Measurements from ENCODE around the gene PALLD. TPM values are rescaled to one million over a fixed set of nuclear protein-coding genes. Genes with fewer than 3 reads are reported as not detected.
A peak's percentile ranks its signal among the peaks of the same experiment; 100 is the strongest.

Gene PALLD
- polyA plus RNA-seq, 3 donors = 6.1 to 11.8 (median 9.9) TPM

DNA sequence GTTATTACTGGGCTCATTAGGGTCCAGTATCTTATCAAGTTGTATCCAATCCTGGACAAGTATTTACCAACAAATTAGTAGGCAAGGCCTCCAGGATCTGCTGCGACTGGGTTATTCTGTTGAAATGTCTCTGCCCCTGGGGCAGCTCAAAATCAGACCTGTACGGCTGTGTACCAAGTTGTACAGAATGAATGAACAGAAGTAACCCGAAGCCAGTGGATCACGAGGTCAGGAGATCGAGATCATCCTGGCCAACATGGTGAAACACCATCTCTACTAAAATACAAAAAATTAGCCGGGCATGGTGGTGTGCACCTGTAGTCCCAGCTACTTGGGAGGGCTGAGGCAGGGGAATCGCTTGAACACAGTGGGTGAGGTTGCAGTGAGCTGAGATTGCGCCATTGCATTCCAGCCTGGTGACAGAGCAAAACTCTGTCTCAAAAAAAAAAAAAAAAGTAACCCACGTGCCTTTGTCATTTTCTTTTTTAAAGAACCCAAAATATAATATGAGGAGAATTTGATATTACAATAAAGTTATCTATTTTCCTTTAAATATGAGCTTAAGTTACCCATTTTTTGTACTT lies 385.9 kb downstream of the PALLD start:
- H3K4me2 ChIP-seq (replicated peaks; ENCODE audit: extremely low read depth, low read length, poor library complexity, severe bottlenecking) = peak overlapping the region; percentile 56
- 100% methylated on average over 2 of the region's 9 CpGs for WGBS (ENCODE audit: insufficient coverage)
- H3K9me3 ChIP-seq (replicated peaks in 1 of 2; ENCODE audit: control insufficient read depth in 1 of 2, insufficient read depth in 1 of 2, low read length in 2 of 2) = no peaks in the 10 kb centered on the region
- no peak overlapping the region for H3K9ac ChIP-seq (ENCODE audit: insufficient read depth, low read length, poor library complexity, severe bottlenecking)
- no peaks in the 10 kb centered on the region for H3K36me3 ChIP-seq (replicated peaks in 1 of 2; ENCODE audit: control insufficient read depth in 1 of 2, insufficient read depth in 2 of 2, low read length in 2 of 2)
- H3K27ac Mint-ChIP-seq = peak overlapping the region in 3 of 7 donors; percentile 15 to 94 (median 72)
- no peak overlapping the region for H3K27ac ChIP-seq (ENCODE audit: low read depth in 1 of 2, low read length in 2 of 2)
- no peaks in the 10 kb centered on the region for H3K27me3 ChIP-seq (ENCODE audit: control insufficient read depth in 2 of 2, insufficient read depth in 2 of 2, low read length in 2 of 2)
- H3K9me3 Mint-ChIP-seq = peaks cover 0 to 5% (median 0%) of the 10 kb centered on the region in 7 donors
- no peaks in the 10 kb centered on the region for H3K79me2 ChIP-seq (ENCODE audit: insufficient read depth, low read length)
- TF ChIP-seq, protein P1, sequence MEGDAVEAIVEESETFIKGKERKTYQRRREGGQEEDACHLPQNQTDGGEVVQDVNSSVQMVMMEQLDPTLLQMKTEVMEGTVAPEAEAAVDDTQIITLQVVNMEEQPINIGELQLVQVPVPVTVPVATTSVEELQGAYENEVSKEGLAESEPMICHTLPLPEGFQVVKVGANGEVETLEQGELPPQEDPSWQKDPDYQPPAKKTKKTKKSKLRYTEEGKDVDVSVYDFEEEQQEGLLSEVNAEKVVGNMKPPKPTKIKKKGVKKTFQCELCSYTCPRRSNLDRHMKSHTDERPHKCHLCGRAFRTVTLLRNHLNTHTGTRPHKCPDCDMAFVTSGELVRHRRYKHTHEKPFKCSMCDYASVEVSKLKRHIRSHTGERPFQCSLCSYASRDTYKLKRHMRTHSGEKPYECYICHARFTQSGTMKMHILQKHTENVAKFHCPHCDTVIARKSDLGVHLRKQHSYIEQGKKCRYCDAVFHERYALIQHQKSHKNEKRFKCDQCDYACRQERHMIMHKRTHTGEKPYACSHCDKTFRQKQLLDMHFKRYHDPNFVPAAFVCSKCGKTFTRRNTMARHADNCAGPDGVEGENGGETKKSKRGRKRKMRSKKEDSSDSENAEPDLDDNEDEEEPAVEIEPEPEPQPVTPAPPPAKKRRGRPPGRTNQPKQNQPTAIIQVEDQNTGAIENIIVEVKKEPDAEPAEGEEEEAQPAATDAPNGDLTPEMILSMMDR (IDR thresholded peaks at IDR 0.05) = no peak
- intact Hi-C loops (cut with micrococcal nuclease) = loop anchor here (5.0 to 10.0 kb wide), 2 partner anchors 160 to 168 kb away; no protein-coding TSS in a partner anchor
- H3K4me1 ChIP-seq (ENCODE audit: control insufficient read depth in 1 of 2, insufficient read depth in 2 of 2, low read length in 2 of 2) = peaks cover 47 to 59% of the 10 kb centered on the region in 2 donors
- peak; percentile 40 to 48 (median 43) for DNase-seq
- H3K4me1 Mint-ChIP-seq = peaks cover 48% of the 10 kb centered on the region
- H2AFZ ChIP-seq (ENCODE audit: insufficient read depth, low read depth, low read length, poor library complexity, severe bottlenecking) = no peak overlapping the region
- no peaks in the 10 kb centered on the region for H4K20me1 ChIP-seq (ENCODE audit: insufficient read depth, low read length)
- H3K4me3 ChIP-seq (replicated peaks in 1 of 3; ENCODE audit: low read depth in 2 of 3, low read length in 3 of 3) = peak overlapping the region in 1 of 3 experiments; percentile 56
- peak overlapping the region in 1 of 2 donors; percentile 26 for H3K4me3 Mint-ChIP-seq
- H3K27me3 Mint-ChIP-seq (ENCODE audit: low read depth in 3 of 3) = peaks cover 2 to 13% (median 4%) of the 10 kb centered on the region in 3 donors
- H3K36me3 Mint-ChIP-seq = peaks cover 3 to 6% of the 10 kb centered on the region in 2 donors

DNA sequence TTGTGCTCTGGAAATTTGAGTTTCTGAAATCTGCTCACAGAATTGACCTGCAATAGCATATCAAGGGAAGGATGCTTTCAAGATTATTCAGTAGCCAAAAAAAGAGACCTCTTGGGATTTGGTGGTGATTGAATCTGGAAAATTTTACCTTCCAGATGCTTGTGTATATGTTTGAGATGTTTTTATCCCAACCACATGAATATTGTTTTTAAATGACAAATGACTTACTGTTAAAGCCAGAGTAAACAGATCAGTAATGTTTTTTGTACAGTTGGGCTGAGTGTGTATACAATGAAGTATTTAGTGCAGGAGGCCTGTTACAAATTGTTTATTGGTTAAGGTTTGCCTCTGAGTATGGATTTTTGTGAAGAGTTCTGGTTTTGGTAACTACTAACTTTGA lies 386.7 kb downstream of the PALLD start:
- no peak overlapping the region for H3K4me2 ChIP-seq (replicated peaks; ENCODE audit: extremely low read depth, low read length, poor library complexity, severe bottlenecking)
- no peaks in the 10 kb centered on the region for H3K79me2 ChIP-seq (ENCODE audit: insufficient read depth, low read length)
- Mint-ChIP-seq H3K27me3 (ENCODE audit: low read depth in 3 of 3) (peaks cover 0 to 6% (median 4%) of the 10 kb centered on the region in 3 donors), H3K9me3 (peaks cover 0 to 5% (median 0%) of the 10 kb centered on the region in 7 donors), H3K4me3 (no peak overlapping the region), H3K27ac (no peak overlapping the region), H3K36me3 (peaks cover 2 to 6% of the 10 kb centered on the region in 2 donors), H3K4me1 (peaks cover 44% of the 10 kb centered on the region)
- no peaks in the 10 kb centered on the region for H3K27me3 ChIP-seq (ENCODE audit: control insufficient read depth in 2 of 2, insufficient read depth in 2 of 2, low read length in 2 of 2)
- intact Hi-C loops (cut with micrococcal nuclease) = loop anchor here (5.0 to 10.0 kb wide), 2 partner anchors 161 to 169 kb away; no protein-coding TSS in a partner anchor
- no peaks in the 10 kb centered on the region for H3K9me3 ChIP-seq (replicated peaks in 1 of 2; ENCODE audit: control insufficient read depth in 1 of 2, insufficient read depth in 1 of 2, low read length in 2 of 2)
- DNase-seq = no peak
- H3K4me1 ChIP-seq (ENCODE audit: control insufficient read depth in 1 of 2, insufficient read depth in 2 of 2, low read length in 2 of 2) = peaks cover 43 to 51% of the 10 kb centered on the region in 2 donors
- no peak overlapping the region for H2AFZ ChIP-seq (ENCODE audit: insufficient read depth, low read depth, low read length, poor library complexity, severe bottlenecking)
- TF ChIP-seq, protein P1 (IDR thresholded peaks at IDR 0.05) = no peak
- no peak overlapping the region for H3K9ac ChIP-seq (ENCODE audit: insufficient read depth, low read length, poor library complexity, severe bottlenecking)
- H4K20me1 ChIP-seq (ENCODE audit: insufficient read depth, low read length) = no peaks in the 10 kb centered on the region
- no peaks in the 10 kb centered on the region for H3K36me3 ChIP-seq (replicated peaks in 1 of 2; ENCODE audit: control insufficient read depth in 1 of 2, insufficient read depth in 2 of 2, low read length in 2 of 2)
- no peak overlapping the region for H3K4me3 ChIP-seq (replicated peaks in 1 of 3; ENCODE audit: low read depth in 2 of 3, low read length in 3 of 3)
- H3K27ac ChIP-seq (ENCODE audit: low read depth in 1 of 2, low read length in 2 of 2) = no peak overlapping the region

Data from CD14-positive monocyte (primary cell).